Measurements from ENCODE around the gene WFDC1.

GRCh38 chr16:84315422-84315821 is 20.7 kb downstream of the WFDC1 start:
- no peak for TF ChIP-seq CTCF (conservative IDR thresholded peaks at IDR 0.05; ENCODE audit: low read length)
- no peak for TF ChIP-seq EZH2phosphoT487 (IDR thresholded peaks at IDR 0.05; ENCODE audit: borderline replicate concordance, low read depth, low read length)

Measured in OCI-LY7 (cell line).